ENCODE data around the gene EIF5B. TPM values are rescaled to one million over a fixed set of nuclear protein-coding genes. Genes with fewer than 3 reads are reported as not detected.
"Not testable (repeated sequence)": the region's sequence is repeated elsewhere in the genome, so short reads cannot be mapped to it uniquely, and the experiment has no call there.

Gene EIF5B
- total RNA-seq, result 21.3 and 23.9 TPM in 2 replicates

- no peak for FAIRE-seq
Observed at GRCh38 chr2:99337113-99338028, at the start of gene EIF5B. EIF5B (plus strand) TSS chr2:99337389; CDS start chr2:99337555, 166 bp downstream.

GRCh38 chr2:99297994-99298393 is 39.2 kb upstream of the EIF5B start:
- TF ChIP-seq CTCF (IDR thresholded peaks at IDR 0.05; ENCODE audit: insufficient read depth, low read length, severe bottlenecking), result no peak
- DNase-seq (ENCODE audit: low read depth) (peak; percentile 36), FAIRE-seq (no peak)

More at GRCh38 chr2:99337113-99338028, at the start of gene EIF5B:
- peak; percentile 71 for TF ChIP-seq CTCF (IDR thresholded peaks at IDR 0.05; ENCODE audit: insufficient read depth, low read length, severe bottlenecking)
- no peaks in the 10 kb centered on the region for H3K27me3 ChIP-seq (ENCODE audit: control insufficient read depth, insufficient read depth, low read length)
- peak; percentile 89 for DNase-seq (ENCODE audit: low read depth)
- peak within 1 kb of the TSS; percentile 48 for H3K4me3 ChIP-seq (ENCODE audit: low read depth, low read length)
- no peaks in the 10 kb centered on the region for H3K36me3 ChIP-seq (ENCODE audit: control insufficient read depth, insufficient read depth, low read length)

GRCh38 chr2:99299580-99299979 is 37.6 kb upstream of the EIF5B start:
- TF ChIP-seq CTCF (IDR thresholded peaks at IDR 0.05; ENCODE audit: insufficient read depth, low read length, severe bottlenecking), result no peak
- Histone ChIP-seq H3K36me3 (ENCODE audit: control insufficient read depth, insufficient read depth, low read length) (no peaks in the 10 kb centered on the region), H3K27me3 (ENCODE audit: control insufficient read depth, insufficient read depth, low read length) (no peaks in the 10 kb centered on the region), H3K4me3 (ENCODE audit: low read depth, low read length) (no peak overlapping the region)
- FAIRE-seq, result no peak
- no peak for DNase-seq (ENCODE audit: low read depth)

More at GRCh38 chr2:99297994-99298393, 39.2 kb upstream of the EIF5B start:
- H3K36me3 ChIP-seq (ENCODE audit: control insufficient read depth, insufficient read depth, low read length), result no peaks in the 10 kb centered on the region
- no peaks in the 10 kb centered on the region for H3K27me3 ChIP-seq (ENCODE audit: control insufficient read depth, insufficient read depth, low read length)
- no peak overlapping the region for H3K4me3 ChIP-seq (ENCODE audit: low read depth, low read length)

GRCh38 chr2:99301097-99301496 is 36.1 kb upstream of the EIF5B start, which contains the start of gene LYG1:
LYG1 (minus strand) TSS chr2:99301197; CDS start chr2:99295670, 5,527 bp downstream.
- FAIRE-seq, result not testable (repeated sequence)

GRCh38 chr2:99317161-99317872 is 19.9 kb upstream of the EIF5B start:
- no peaks in the 10 kb centered on the region for H3K27me3 ChIP-seq (ENCODE audit: control insufficient read depth, insufficient read depth, low read length)
- H3K4me3 ChIP-seq (ENCODE audit: low read depth, low read length), result no peak overlapping the region
- DNase-seq (ENCODE audit: low read depth), result no peak
- no peak for TF ChIP-seq CTCF (IDR thresholded peaks at IDR 0.05; ENCODE audit: insufficient read depth, low read length, severe bottlenecking)
- peaks cover 3% of the 10 kb centered on the region for H3K36me3 ChIP-seq (ENCODE audit: control insufficient read depth, insufficient read depth, low read length)
- FAIRE-seq, result peak; percentile 36

More at GRCh38 chr2:99301097-99301496, 36.1 kb upstream of the EIF5B start, which contains the start of gene LYG1:
- not testable (repeated sequence) for H3K27me3 ChIP-seq (ENCODE audit: control insufficient read depth, insufficient read depth, low read length); DNase-seq (ENCODE audit: low read depth); H3K4me3 ChIP-seq (ENCODE audit: low read depth, low read length); H3K36me3 ChIP-seq (ENCODE audit: control insufficient read depth, insufficient read depth, low read length)

GRCh38 chr2:99317873-99318200 is 19.4 kb upstream of the EIF5B start:
- not testable (repeated sequence) for H3K36me3 ChIP-seq (ENCODE audit: control insufficient read depth, insufficient read depth, low read length)

More at GRCh38 chr2:99317873-99318200, 19.4 kb upstream of the EIF5B start:
- H3K4me3 ChIP-seq (ENCODE audit: low read depth, low read length); H3K27me3 ChIP-seq (ENCODE audit: control insufficient read depth, insufficient read depth, low read length); DNase-seq (ENCODE audit: low read depth); FAIRE-seq: not testable (repeated sequence)
